ENCODE data around the gene GFPT1.

Gene GFPT1

GRCh38 chr2:69383176-69383812 is 3.7 kb downstream of the GFPT1 start (continued):
- TF ChIP-seq ZBTB11 (tag by site-specific recombination; conservative IDR thresholded peaks at IDR 0.05; ENCODE audit: low read depth) (peak; percentile 63), ZBTB21 (tag by site-specific recombination; IDR thresholded peaks at IDR 0.05) (0 out of 2 replicates have a peak, but pooled peaks have one; percentile 38), ZNF433 (tag by site-specific recombination; IDR thresholded peaks at IDR 0.05; ENCODE audit: low read depth) (peak; percentile 82), ZNF560 (tag by site-specific recombination; IDR thresholded peaks at IDR 0.05; ENCODE audit: borderline replicate concordance) (0 out of 2 replicates have a peak, but pooled peaks have one; percentile 41), ZNF707 (tag by site-specific recombination; IDR thresholded peaks at IDR 0.05) (no peak), ZNF558 (tag by site-specific recombination; IDR thresholded peaks at IDR 0.05) (peak; percentile 59; the same call in 1 of the 2 replicates), ZNF518A (tag by site-specific recombination; conservative IDR thresholded peaks at IDR 0.05; ENCODE audit: low read depth) (peak; percentile 79), GLI2 (tag by site-specific recombination; IDR thresholded peaks at IDR 0.05; ENCODE audit: borderline replicate concordance, low read depth) (peak; percentile 16; the same call in 1 of the 2 replicates), ZNF777 (tag by site-specific recombination; IDR thresholded peaks at IDR 0.05; ENCODE audit: borderline replicate concordance) (no peak), ZNF354C (tag by site-specific recombination; IDR thresholded peaks at IDR 0.05; ENCODE audit: borderline replicate concordance, low read depth) (peak; percentile 88), SP3 (tag by site-specific recombination; IDR thresholded peaks at IDR 0.05) (no peak; the same call in 1 of the 2 replicates), ZNF202 (tag by site-specific recombination; IDR thresholded peaks at IDR 0.05; ENCODE audit: borderline replicate concordance) (peak; percentile 82; the same call in 1 of the 2 replicates), ZNF404 (tag by site-specific recombination; IDR thresholded peaks at IDR 0.05) (0 out of 2 replicates have a peak, but pooled peaks have one; percentile 43), ZNF623 (tag by site-specific recombination; IDR thresholded peaks at IDR 0.05) (peak; percentile 56), ZNF121 (tag by site-specific recombination; IDR thresholded peaks at IDR 0.05) (no peak), ZNF555 (tag by site-specific recombination; conservative IDR thresholded peaks at IDR 0.05) (peak; percentile 47), ZBTB7A (tag by site-specific recombination; IDR thresholded peaks at IDR 0.05; ENCODE audit: low read depth) (no peak), ZNF140 (tag by site-specific recombination; IDR thresholded peaks at IDR 0.05) (peak; percentile 90), ZXDB (tag by site-specific recombination; IDR thresholded peaks at IDR 0.05) (0 out of 2 replicates have a peak, but pooled peaks have one; percentile 32), ZNF394 (tag by site-specific recombination; IDR thresholded peaks at IDR 0.05; ENCODE audit: borderline replicate concordance) (peak; percentile 90; the same call in 1 of the 2 replicates), TRIM28 (IDR thresholded peaks at IDR 0.05; ENCODE audit: borderline replicate concordance, low read length) (no peak), ZNF501 (tag by site-specific recombination; IDR thresholded peaks at IDR 0.05) (0 out of 2 replicates have a peak, but pooled peaks have one; percentile 34), ZBTB8A (tag by site-specific recombination; IDR thresholded peaks at IDR 0.05) (peak; percentile 51), ZNF76 (tag by site-specific recombination; IDR thresholded peaks at IDR 0.05; ENCODE audit: borderline replicate concordance, low read depth) (no peak), ZNF211 (tag by site-specific recombination; IDR thresholded peaks at IDR 0.05; ENCODE audit: low read depth) (no peak), ZNF677 (tag by site-specific recombination; IDR thresholded peaks at IDR 0.05) (no peak), ZNF214 (tag by site-specific recombination; IDR thresholded peaks at IDR 0.05; ENCODE audit: borderline replicate concordance) (no peak), ZNF830 (tag by site-specific recombination; IDR thresholded peaks at IDR 0.05; ENCODE audit: low read depth) (no peak), HIC1 (tag by site-specific recombination; IDR thresholded peaks at IDR 0.05) (no peak)

Data from HEK293 (cell line).